Gastroesophageal sphincter (tissue), 3 donors: ENCODE measurements around the gene COL20A1.

Experiments used
- CTCF ChIP-seq, 4 experiments: fragments of 200-600 bp in 2 of 4; fragments of 450-650 bp in 2 of 4; sonication (generic) in 1 of 4; IDR thresholded peaks; one replicate each; pipeline ENCODE4 v1.5.1; 2017 to 2019; ENCODE audit warnings: antibody characterized with exemption in 4 of 4, mild to moderate bottlenecking in 2 of 4, moderate library complexity in 2 of 4
- POLR2AphosphoS5 ChIP-seq: sonication (generic); formaldehyde crosslinking; IDR thresholded peaks from one replicate; pipeline ENCODE4 v1.6.1; 2017; ENCODE audit warnings: antibody characterized with exemption

- no peak for TF ChIP-seq POLR2AphosphoS5
- no peak for TF ChIP-seq CTCF (IDR thresholded peaks at IDR 0.05)
Measured at GRCh38 chr20:63350597-63351325, 57.8 kb downstream of the COL20A1 start.
